T follicular helper cell (primary cell): ENCODE data around the gene ZNF580.

Experiments used
- DNase-seq: peaks from one replicate; pipeline ENCODE4 v3.0.0-alpha.2; 2020; ENCODE audit warnings: low read depth

ZNF580 gene

GRCh38 chr19:55623130-55623529, 17.7 kb upstream of the ZNF580 start:
- no peak for DNase-seq

GRCh38 chr19:55623561-55623960, 17.2 kb upstream of the ZNF580 start:
- DNase-seq, result no peak

- peak; percentile 94 for DNase-seq
Observed at GRCh38 chr19:55624109-55625003, 16.4 kb upstream of the ZNF580 start, which contains the start of gene ZNF784. Gene ZNF784, minus strand, starts transcription at chr19:55624566. Its CDS starts 5 bp downstream, at chr19:55624561.

GRCh38 chr19:55625004-55625326, 15.8 kb upstream of the ZNF580 start:
- DNase-seq, result no peak

- peak; percentile 67 for DNase-seq
Observed at GRCh38 chr19:55626350-55626749, 14.5 kb upstream of the ZNF580 start.

- peak; percentile 88 for DNase-seq
Observed at GRCh38 chr19:55632463-55632834, 8.4 kb upstream of the ZNF580 start.

- DNase-seq, result no peak
Observed at GRCh38 chr19:55633861-55634260, 6.9 kb upstream of the ZNF580 start.

GRCh38 chr19:55635334-55635717, 5.5 kb upstream of the ZNF580 start:
- no peak for DNase-seq

- DNase-seq, result no peak
Observed at GRCh38 chr19:55635856-55636440, 4.9 kb upstream of the ZNF580 start.

- DNase-seq, result no peak
Observed at GRCh38 chr19:55636723-55637122, 4.1 kb upstream of the ZNF580 start.

- DNase-seq, result no peak
Observed at GRCh38 chr19:55637534-55637933, 3.3 kb upstream of the ZNF580 start.

- DNase-seq, result no peak
Observed at GRCh38 chr19:55638864-55639359, 1.9 kb upstream of the ZNF580 start.

GRCh38 chr19:55640043-55640576, 692 bp upstream of the ZNF580 start:
- DNase-seq, result peak; percentile 65

- DNase-seq, result no peak
Observed at GRCh38 chr19:55641426-55642152, 787 bp downstream of the ZNF580 start.

- DNase-seq, result no peak
Observed at GRCh38 chr19:55642153-55643002, 1.6 kb downstream of the ZNF580 start.

GRCh38 chr19:55643003-55643886, 2.4 kb downstream of the ZNF580 start, which contains the start of gene ZNF581:
Gene ZNF581, plus strand, starts transcription at chr19:55643649. Its CDS starts 923 bp downstream, at chr19:55644572.
- peak; percentile 66 for DNase-seq

GRCh38 chr19:55643887-55644176, 3.0 kb downstream of the ZNF580 start:
- DNase-seq, result no peak

GRCh38 chr19:55644191-55644833, 3.5 kb downstream of the ZNF580 start:
- DNase-seq, result no peak

- DNase-seq, result no peak
Observed at GRCh38 chr19:55644842-55645511, 4.2 kb downstream of the ZNF580 start.
